GM06990 (cell line): ENCODE data around the gene ASMTL.

Experiments
- DNase-seq: peaks from one replicate; pipeline ENCODE4 v3.0.0-alpha.2; 2011; ENCODE audit not compliant: insufficient read length; ENCODE audit errors: extremely low read depth
- H3K27me3 ChIP-seq: replicated peaks from 2 replicates; pipeline ENCODE4 v1.6.0; 2011; ENCODE audit warnings: low read length; ENCODE audit not compliant: control insufficient read depth, insufficient read depth
- H3K36me3 ChIP-seq: 2 replicates; pipeline ENCODE4 v1.5.1; 2011; ENCODE audit warnings: low read length; ENCODE audit not compliant: control insufficient read depth, insufficient read depth
- H3K4me3 ChIP-seq: replicated peaks from 2 replicates; pipeline ENCODE4 v1.5.1; 2011; ENCODE audit warnings: low read depth, mild to moderate bottlenecking, control low read depth, low read length
- TF ChIP-seq, protein P1 (sequence below): IDR thresholded peaks from 2 replicates; pipeline ENCODE4 v1.5.1; 2011; ENCODE audit warnings: low read length, control low read depth, mild to moderate bottlenecking, inconsistent platforms; ENCODE audit not compliant: insufficient read depth, poor library complexity, severe bottlenecking

Gene ASMTL, protein sequence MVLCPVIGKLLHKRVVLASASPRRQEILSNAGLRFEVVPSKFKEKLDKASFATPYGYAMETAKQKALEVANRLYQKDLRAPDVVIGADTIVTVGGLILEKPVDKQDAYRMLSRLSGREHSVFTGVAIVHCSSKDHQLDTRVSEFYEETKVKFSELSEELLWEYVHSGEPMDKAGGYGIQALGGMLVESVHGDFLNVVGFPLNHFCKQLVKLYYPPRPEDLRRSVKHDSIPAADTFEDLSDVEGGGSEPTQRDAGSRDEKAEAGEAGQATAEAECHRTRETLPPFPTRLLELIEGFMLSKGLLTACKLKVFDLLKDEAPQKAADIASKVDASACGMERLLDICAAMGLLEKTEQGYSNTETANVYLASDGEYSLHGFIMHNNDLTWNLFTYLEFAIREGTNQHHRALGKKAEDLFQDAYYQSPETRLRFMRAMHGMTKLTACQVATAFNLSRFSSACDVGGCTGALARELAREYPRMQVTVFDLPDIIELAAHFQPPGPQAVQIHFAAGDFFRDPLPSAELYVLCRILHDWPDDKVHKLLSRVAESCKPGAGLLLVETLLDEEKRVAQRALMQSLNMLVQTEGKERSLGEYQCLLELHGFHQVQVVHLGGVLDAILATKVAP

DNA sequence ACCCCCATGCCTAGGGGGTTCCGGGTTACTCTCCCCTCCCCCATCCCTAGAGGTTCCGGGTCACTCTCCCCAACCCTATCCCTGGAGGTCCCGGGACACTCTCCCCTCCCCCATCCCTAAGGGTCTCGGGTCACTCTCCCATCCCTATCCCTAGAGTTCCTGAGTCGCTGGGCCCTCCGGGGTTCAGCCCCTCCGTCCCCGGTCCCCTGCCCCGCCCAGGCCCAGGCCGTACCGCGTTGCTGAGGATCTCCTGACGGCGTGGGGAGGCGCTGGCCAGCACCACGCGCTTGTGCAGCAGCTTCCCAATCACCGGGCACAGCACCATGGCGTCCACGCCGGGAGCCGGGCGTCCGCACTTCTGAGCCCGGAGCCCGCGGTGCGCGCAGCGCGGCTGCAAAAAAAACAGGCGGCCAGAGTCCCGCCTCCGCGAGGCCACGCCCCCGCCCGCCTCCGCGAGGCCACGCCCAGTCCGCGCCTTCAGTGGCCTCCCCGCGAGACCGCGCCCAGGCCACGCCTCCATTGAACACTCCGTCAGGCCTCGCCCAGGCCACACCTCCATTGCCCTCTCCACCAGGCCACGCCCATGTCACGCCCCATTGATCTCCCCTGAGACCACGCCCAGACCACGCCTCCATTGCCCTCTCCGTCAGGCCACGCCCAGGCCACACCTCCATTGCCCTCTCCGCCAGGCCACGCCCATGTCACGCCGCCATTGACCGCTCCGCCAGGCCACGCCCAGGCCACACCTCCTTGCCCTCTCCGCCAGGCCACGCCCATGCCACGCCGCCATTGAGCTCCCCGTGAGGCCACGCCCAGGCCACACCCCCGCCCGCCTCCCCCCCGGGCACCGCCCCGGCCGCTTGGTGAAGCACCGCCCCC lies at the start of gene ASMTL:
Gene ASMTL (minus strand): TSS at position 394 of the 879 bp plus-strand sequence. CDS start 69 bp downstream, at position 325.
- Histone ChIP-seq H3K36me3 (peaks cover 6% of the 10 kb centered on the region), H3K4me3 (peak within 1 kb of the TSS; percentile 94), H3K27me3 (no peaks in the 10 kb centered on the region)
- peak; percentile 96 for DNase-seq
- TF ChIP-seq, protein P1, sequence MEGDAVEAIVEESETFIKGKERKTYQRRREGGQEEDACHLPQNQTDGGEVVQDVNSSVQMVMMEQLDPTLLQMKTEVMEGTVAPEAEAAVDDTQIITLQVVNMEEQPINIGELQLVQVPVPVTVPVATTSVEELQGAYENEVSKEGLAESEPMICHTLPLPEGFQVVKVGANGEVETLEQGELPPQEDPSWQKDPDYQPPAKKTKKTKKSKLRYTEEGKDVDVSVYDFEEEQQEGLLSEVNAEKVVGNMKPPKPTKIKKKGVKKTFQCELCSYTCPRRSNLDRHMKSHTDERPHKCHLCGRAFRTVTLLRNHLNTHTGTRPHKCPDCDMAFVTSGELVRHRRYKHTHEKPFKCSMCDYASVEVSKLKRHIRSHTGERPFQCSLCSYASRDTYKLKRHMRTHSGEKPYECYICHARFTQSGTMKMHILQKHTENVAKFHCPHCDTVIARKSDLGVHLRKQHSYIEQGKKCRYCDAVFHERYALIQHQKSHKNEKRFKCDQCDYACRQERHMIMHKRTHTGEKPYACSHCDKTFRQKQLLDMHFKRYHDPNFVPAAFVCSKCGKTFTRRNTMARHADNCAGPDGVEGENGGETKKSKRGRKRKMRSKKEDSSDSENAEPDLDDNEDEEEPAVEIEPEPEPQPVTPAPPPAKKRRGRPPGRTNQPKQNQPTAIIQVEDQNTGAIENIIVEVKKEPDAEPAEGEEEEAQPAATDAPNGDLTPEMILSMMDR = no peak

DNA sequence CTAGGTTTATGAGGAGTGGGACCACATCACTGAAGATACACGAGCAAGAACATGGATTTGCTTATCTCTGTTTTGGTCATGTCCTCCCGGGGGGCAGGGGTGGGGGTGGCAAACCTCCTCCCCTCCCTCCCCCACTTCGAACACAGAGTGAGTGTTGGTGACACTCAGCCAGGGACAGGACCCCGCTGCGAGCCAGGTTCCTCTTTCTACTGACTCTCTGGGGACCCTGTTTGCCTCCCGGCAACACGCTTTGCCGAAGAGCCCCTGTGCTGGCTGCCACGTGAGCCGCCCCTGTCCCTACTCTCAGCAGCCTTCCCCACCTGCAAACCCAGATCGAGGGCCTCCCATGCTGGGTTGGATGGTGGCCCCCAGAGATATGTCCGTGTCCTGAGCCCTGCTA lies 49.5 kb upstream of the ASMTL start:
- peak; percentile 88 for DNase-seq
- TF ChIP-seq, protein P1 = no peak
- H3K36me3 ChIP-seq = peaks cover 7% of the 10 kb centered on the region
- H3K27me3 ChIP-seq = no peaks in the 10 kb centered on the region
- H3K4me3 ChIP-seq = no peak overlapping the region

DNA sequence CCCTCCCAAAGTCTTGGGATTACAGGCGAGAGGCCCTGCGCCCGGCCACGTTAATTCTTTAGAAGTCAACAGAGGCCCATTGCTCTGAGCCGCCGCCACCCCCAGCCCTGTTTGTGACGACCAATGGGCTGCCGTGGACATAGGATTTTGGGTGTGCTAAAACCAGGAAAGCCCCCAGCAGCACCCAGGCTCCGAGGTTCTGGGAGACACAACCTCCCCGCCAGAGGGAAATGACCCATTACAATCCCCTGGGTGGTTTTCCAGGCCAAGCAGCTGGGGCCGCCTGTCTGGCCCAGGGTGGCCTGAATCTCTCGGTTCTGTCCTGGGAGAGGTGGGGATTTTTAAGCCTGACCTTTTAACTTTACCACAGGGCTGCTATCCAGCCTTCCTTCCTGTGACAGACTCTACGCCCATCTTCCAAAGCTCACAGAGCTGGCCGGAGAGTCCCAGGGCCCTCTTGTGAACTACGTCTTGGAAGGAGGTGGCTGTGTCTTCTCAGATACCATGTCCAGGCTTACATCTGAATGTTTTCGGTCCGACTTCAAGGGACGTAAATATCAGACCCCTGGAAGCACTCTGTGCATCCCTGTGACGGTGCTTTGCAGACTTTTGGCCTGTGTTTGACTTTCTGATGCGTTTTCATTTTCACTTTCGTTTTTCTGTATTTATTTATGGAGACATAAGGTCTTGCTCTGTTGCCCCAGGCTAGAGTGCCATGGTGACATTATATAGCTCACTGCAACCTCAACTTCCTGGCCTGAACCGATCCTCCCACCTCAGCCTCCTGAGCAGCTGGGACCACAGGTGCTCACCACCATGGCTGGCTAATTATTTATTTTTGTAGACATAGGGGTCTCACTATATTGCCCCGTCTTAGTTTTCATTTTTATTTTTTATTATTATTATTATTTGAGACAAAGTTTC lies 48.3 kb upstream of the ASMTL start:
- no peaks in the 10 kb centered on the region for H3K27me3 ChIP-seq
- DNase-seq = peak; percentile 74
- peaks cover 6% of the 10 kb centered on the region for H3K36me3 ChIP-seq
- TF ChIP-seq, protein P1 = no peak
- no peak overlapping the region; the same call in 1 of the 2 replicates for H3K4me3 ChIP-seq

- peaks cover 7% of the 10 kb centered on the region for H3K36me3 ChIP-seq
- TF ChIP-seq, protein P1 = no peak
- H3K4me3 ChIP-seq = no peak overlapping the region
- H3K27me3 ChIP-seq = no peaks in the 10 kb centered on the region
- DNase-seq = no peak
These were observed 43.4 kb upstream of the ASMTL start for GRCh38 chrX:1496076-1496475.
